ENCODE data around the gene RTN4RL1. TPM values are rescaled to one million over a fixed set of nuclear protein-coding genes. Genes with fewer than 3 reads are reported as not detected.

Gene RTN4RL1
- total and polyA plus RNA-seq, 9 of the 15 experiments (the other 6 are each of a cell fraction or from before 2014, with no cell fraction given): 0.04 to 0.06 (median 0.04) TPM; not detected in 5

GRCh38 chr17:2041561-2042389, 16.6 kb upstream of the RTN4RL1 start, which contains the start of gene OVCA2 (continued):
- no peak for TF ChIP-seq ZNF384 (IDR thresholded peaks at IDR 0.05; ENCODE audit: low read depth, low read length)
- 0 out of 4 replicates have a peak, but pooled peaks have one; percentile 36 to 37 for TF ChIP-seq TEAD1 (CRISPR knock-in tag; IDR thresholded peaks at IDR 0.05)
- 0 out of 2 replicates have a peak, but pooled peaks have one; percentile 31 for TF ChIP-seq KAT8 (IDR thresholded peaks at IDR 0.05; ENCODE audit: low read depth)
- no peak for TF ChIP-seq MCM5 (IDR thresholded peaks at IDR 0.05; ENCODE audit: low read depth)
- no peak for TF ChIP-seq ZNF140 (CRISPR knock-in tag; IDR thresholded peaks at IDR 0.05)
- TF ChIP-seq PHTF2 (CRISPR knock-in tag; IDR thresholded peaks at IDR 0.05): no peak
- no peak for TF ChIP-seq MAFK (IDR thresholded peaks at IDR 0.05; ENCODE audit: low read length)
- TF ChIP-seq KLF6 (CRISPR knock-in tag; IDR thresholded peaks at IDR 0.05; ENCODE audit: borderline replicate concordance): no peak
- TF ChIP-seq ZNF592 (IDR thresholded peaks at IDR 0.05): no peak
- no peak for TF ChIP-seq HINFP (tag; conservative IDR thresholded peaks at IDR 0.05; ENCODE audit: low read depth)
- TF ChIP-seq ZNF76 (CRISPR knock-in tag; IDR thresholded peaks at IDR 0.05; ENCODE audit: borderline replicate concordance): no peak
- no peak for TF ChIP-seq SMARCA4 (IDR thresholded peaks at IDR 0.05)
- no peak for TF ChIP-seq XRCC5 (IDR thresholded peaks at IDR 0.05; ENCODE audit: low read depth, low read length)
- no peak for TF ChIP-seq ZNF316 (IDR thresholded peaks at IDR 0.05)
- TF ChIP-seq ZKSCAN1 (IDR thresholded peaks at IDR 0.05; ENCODE audit: low read depth, low read length): 0 out of 2 replicates have a peak, but pooled peaks have one; percentile 25
- TF ChIP-seq ERF (CRISPR knock-in tag; IDR thresholded peaks at IDR 0.05): no peak
- no peak for TF ChIP-seq HOXB6 (CRISPR knock-in tag; IDR thresholded peaks at IDR 0.05; ENCODE audit: borderline replicate concordance)
- no peak for TF ChIP-seq MEF2A (IDR thresholded peaks at IDR 0.05; ENCODE audit: control insufficient read depth, low read depth, low read length)
- TF ChIP-seq EZH2 (IDR thresholded peaks at IDR 0.05; ENCODE audit: borderline replicate concordance, low read depth, low read length): no peak
- TF ChIP-seq SIN3B (IDR thresholded peaks at IDR 0.05; ENCODE audit: low read depth): peak; percentile 75
- no peak for TF ChIP-seq ELK1 (CRISPR knock-in tag; IDR thresholded peaks at IDR 0.05)
- no peak for TF ChIP-seq ZNF253 (CRISPR knock-in tag; conservative IDR thresholded peaks at IDR 0.05)
- TF ChIP-seq MYC (IDR thresholded peaks at IDR 0.05; ENCODE audit: low read depth, low read length): peak; percentile 28; the same call in 1 of the 2 replicates
- no peak for TF ChIP-seq MYC (CRISPR knock-in tag; IDR thresholded peaks at IDR 0.05; ENCODE audit: borderline replicate concordance, low read depth)
